OCI-LY3 (cell line): ENCODE data around the gene AHRR.

ENCODE experiments used
- H2AFZ ChIP-seq: fragments of 200-600, 300-600 bp; shearing (Covaris generic); 2 replicates; pipeline ENCODE4 v1.6.0; 2014; ENCODE audit warnings: antibody characterized with exemption, low read depth, low read length
- H3K27ac ChIP-seq: fragments of 200-600, 300-600 bp; sonication (generic); 2 replicates; pipeline ENCODE4 v1.5.1; 2014; ENCODE audit warnings: mild to moderate bottlenecking, low read length, moderate library complexity, mixed read lengths
- H3K27me3 ChIP-seq: fragments of 200-600, 300-600 bp; sonication (generic); 2 replicates; pipeline ENCODE4 v1.6.1; 2014; ENCODE audit warnings: low read depth, low read length, mixed read lengths
- H3K36me3 ChIP-seq: fragments of 200-600, 300-600 bp; sonication (generic); replicated peaks from 2 replicates; pipeline ENCODE3; 2014; ENCODE audit warnings: low read depth, low read length, mixed read lengths
- H3K4me1 ChIP-seq: fragments of 300-600, 200-600 bp; sonication (generic); 2 replicates; pipeline ENCODE4 v1.6.1; 2014; ENCODE audit warnings: low read length, mixed read lengths
- H3K4me2 ChIP-seq: fragments of 200-600, 300-600 bp; sonication (generic); 2 replicates; pipeline ENCODE4 v1.6.1; 2014; ENCODE audit warnings: low read length, mixed read lengths
- H3K4me3 ChIP-seq: fragments of 300-600, 200-600 bp; sonication (generic); 2 replicates; pipeline ENCODE4 v1.5.1; 2014; ENCODE audit warnings: antibody characterized with exemption, mild to moderate bottlenecking, low read length, moderate library complexity
- H3K79me2 ChIP-seq: fragments of 300-600, 200-600 bp; shearing (Covaris generic); 2 replicates; pipeline ENCODE4 v1.6.1; 2014; ENCODE audit warnings: mild to moderate bottlenecking, low read length, mixed read lengths
- H3K9ac ChIP-seq: fragments of 300-600, 200-600 bp; shearing (Covaris generic); 2 replicates; pipeline ENCODE4 v1.6.0; 2014; ENCODE audit warnings: mild to moderate bottlenecking, low read length, moderate library complexity
- H3K9me3 ChIP-seq: fragments of 200-600, 300-600 bp; shearing (Covaris generic); 2 replicates; pipeline ENCODE4 v1.6.1; 2014; ENCODE audit warnings: low read length, mixed read lengths; ENCODE audit not compliant: insufficient read depth
- H4K20me1 ChIP-seq: fragments of 200-600, 300-600 bp; sonication (generic); 2 replicates; pipeline ENCODE4 v1.6.1; 2016; ENCODE audit warnings: low read length, mixed read lengths; ENCODE audit not compliant: insufficient read depth
- CTCF ChIP-seq: fragments of 200-600, 300-600 bp; sonication (generic); IDR thresholded peaks from 2 replicates; pipeline ENCODE4 v1.5.1; 2014; ENCODE audit warnings: antibody characterized with exemption, low read length, low read depth
- EZH2phosphoT487 ChIP-seq: fragments of 200-600 bp; shearing (Covaris generic); IDR thresholded peaks from 2 replicates; pipeline ENCODE4 v1.6.1; 2018; ENCODE audit warnings: antibody characterized with exemption, mixed run types, low read depth

Gene AHRR

GRCh38 chr5:387491-388265 is 66.2 kb downstream of the AHRR start:
- Histone ChIP-seq H4K20me1 (no peaks in the 10 kb centered on the region), H2AFZ (no peak overlapping the region), H3K36me3 (no peaks in the 10 kb centered on the region), H3K4me2 (no peak overlapping the region), H3K4me1 (no peaks in the 10 kb centered on the region), H3K79me2 (no peaks in the 10 kb centered on the region), H3K4me3 (no peak overlapping the region), H3K9ac (no peak overlapping the region), H3K9me3 (no peaks in the 10 kb centered on the region; the same call in 1 of the 2 replicates), H3K27me3 (no peaks in the 10 kb centered on the region), H3K27ac (no peak overlapping the region)
- no peak for TF ChIP-seq CTCF
- no peak for TF ChIP-seq EZH2phosphoT487

GRCh38 chr5:388266-389196 is 67.0 kb downstream of the AHRR start:
- no peak overlapping the region for H3K4me2 ChIP-seq
- no peak overlapping the region for H2AFZ ChIP-seq
- H3K36me3 ChIP-seq, result no peaks in the 10 kb centered on the region
- no peaks in the 10 kb centered on the region for H3K4me1 ChIP-seq
- no peak overlapping the region for H3K27ac ChIP-seq
- no peaks in the 10 kb centered on the region for H3K27me3 ChIP-seq
- TF ChIP-seq EZH2phosphoT487 (no peak), CTCF (no peak)
- H3K9ac ChIP-seq, result no peak overlapping the region
- H3K4me3 ChIP-seq, result no peak overlapping the region
- no peaks in the 10 kb centered on the region; the same call in 1 of the 2 replicates for H3K9me3 ChIP-seq
- no peaks in the 10 kb centered on the region for H4K20me1 ChIP-seq
- no peaks in the 10 kb centered on the region for H3K79me2 ChIP-seq

- no peak overlapping the region for H3K4me3 ChIP-seq
- no peak overlapping the region for H3K27ac ChIP-seq
- H3K9ac ChIP-seq, result no peak overlapping the region
- no peaks in the 10 kb centered on the region for H3K4me1 ChIP-seq
- no peaks in the 10 kb centered on the region for H3K27me3 ChIP-seq
- H3K9me3 ChIP-seq, result no peaks in the 10 kb centered on the region; the same call in 1 of the 2 replicates
- no peaks in the 10 kb centered on the region for H3K36me3 ChIP-seq
- no peaks in the 10 kb centered on the region for H3K79me2 ChIP-seq
- H3K4me2 ChIP-seq, result no peak overlapping the region
- TF ChIP-seq EZH2phosphoT487, result no peak
- no peak for TF ChIP-seq CTCF
- no peaks in the 10 kb centered on the region for H4K20me1 ChIP-seq
- no peak overlapping the region for H2AFZ ChIP-seq
Observed at GRCh38 chr5:389197-389821, 67.8 kb downstream of the AHRR start.
